ENCODE results near the gene ARMC9. TPM values are rescaled to one million over a fixed set of nuclear protein-coding genes. Genes with fewer than 3 reads are reported as not detected.

Gene ARMC9
- total and polyA plus RNA-seq, 2 donors (not counting 3 experiments of a cell fraction or from before 2014, with no cell fraction given) = 16.4 to 24.2 TPM

GRCh38 chr2:231213931-231214642 is 15.7 kb downstream of the ARMC9 start:
- no TSS peak for BruUV-seq (replicated peaks)

More at GRCh38 chr2:231213931-231214642, 15.7 kb downstream of the ARMC9 start:
- no peaks in the 10 kb centered on the region for H3K9me3 ChIP-seq (replicated peaks; ENCODE audit: control insufficient read depth, insufficient read depth, low read length)
- intact Hi-C loops (cut with micrococcal nuclease) (no loop called here), dilution Hi-C loops (cut with MboI; ENCODE audit: extremely low pct_ligation_motif_present, low sequenced_read_pairs) (no loop called here)
- H3K9ac ChIP-seq (replicated peaks; ENCODE audit: extremely low read depth, insufficient read depth, low read length) = no peak overlapping the region
- no peak overlapping the region for H3K4me2 ChIP-seq (ENCODE audit: insufficient read depth, low read length)
- no peak overlapping the region for H2AFZ ChIP-seq (ENCODE audit: low read depth, low read length)
- TF ChIP-seq GATA2 (IDR thresholded peaks at IDR 0.05; ENCODE audit: insufficient read depth, insufficient read length, low read depth, low read length) (no peak), POLR2A (IDR thresholded peaks at IDR 0.05; ENCODE audit: low read depth, low read length) (no peak), JUN (IDR thresholded peaks at IDR 0.05; ENCODE audit: borderline replicate concordance, insufficient read depth, insufficient read length, low read depth) (no peak), MAX (IDR thresholded peaks at IDR 0.05; ENCODE audit: insufficient read depth, insufficient read length) (no peak), EZH2 (IDR thresholded peaks at IDR 0.05; ENCODE audit: borderline replicate concordance, low read depth, low read length, severe bottlenecking) (no peak), CTCF (IDR thresholded peaks at IDR 0.05; ENCODE audit: extremely low read depth in 1 of 2, insufficient read depth in 1 of 2, low read depth in 1 of 2, low read length in 2 of 2) (no peak)
- H3K27me3 ChIP-seq (ENCODE audit: control insufficient read depth in 2 of 2, insufficient read depth in 2 of 2, low read length in 2 of 2) = no peaks in the 10 kb centered on the region
- H3K4me1 ChIP-seq (ENCODE audit: control insufficient read depth, extremely low read depth, insufficient read depth, low read length) = no peaks in the 10 kb centered on the region
- ChIA-PET CTCF (interaction anchor here (1.1 to 2.6 kb wide), 2 partner anchors 21 to 110 kb away, joined by 3 to 6 read pairs; no protein-coding TSS in a partner anchor), POLR2A (no interaction called here)
- no peak overlapping the region for H3K27ac ChIP-seq (ENCODE audit: insufficient read depth, low read depth, low read length)
- H4K20me1 ChIP-seq (replicated peaks; ENCODE audit: control insufficient read depth, extremely low read depth, insufficient read depth, low read length) = no peaks in the 10 kb centered on the region
- no peaks in the 10 kb centered on the region for H3K9me1 ChIP-seq (replicated peaks; ENCODE audit: control insufficient read depth, extremely low read depth, insufficient read depth, low read length)
- H3K79me2 ChIP-seq (ENCODE audit: control insufficient read depth, insufficient read depth, low read length) = no peaks in the 10 kb centered on the region
- no peak overlapping the region for H3K4me3 ChIP-seq (replicated peaks in 1 of 3; ENCODE audit: insufficient read depth in 1 of 3, low read depth in 1 of 3, low read length in 3 of 3)
- FAIRE-seq (no peak), DNase-seq (ENCODE audit: low read depth, low spot score) (no peak)
- H3K36me3 ChIP-seq (ENCODE audit: control insufficient read depth in 2 of 2, extremely low read depth in 1 of 2, insufficient read depth in 2 of 2, low read length in 2 of 2) = no peaks in the 10 kb centered on the region

All from endothelial cell of umbilical vein (primary cell).